ENCODE measurements around the gene NBPF12.
"Not testable (repeated sequence)": the region's sequence is repeated elsewhere in the genome, so short reads cannot be mapped to it uniquely, and the experiment has no call there.

The NBPF12 gene, protein sequence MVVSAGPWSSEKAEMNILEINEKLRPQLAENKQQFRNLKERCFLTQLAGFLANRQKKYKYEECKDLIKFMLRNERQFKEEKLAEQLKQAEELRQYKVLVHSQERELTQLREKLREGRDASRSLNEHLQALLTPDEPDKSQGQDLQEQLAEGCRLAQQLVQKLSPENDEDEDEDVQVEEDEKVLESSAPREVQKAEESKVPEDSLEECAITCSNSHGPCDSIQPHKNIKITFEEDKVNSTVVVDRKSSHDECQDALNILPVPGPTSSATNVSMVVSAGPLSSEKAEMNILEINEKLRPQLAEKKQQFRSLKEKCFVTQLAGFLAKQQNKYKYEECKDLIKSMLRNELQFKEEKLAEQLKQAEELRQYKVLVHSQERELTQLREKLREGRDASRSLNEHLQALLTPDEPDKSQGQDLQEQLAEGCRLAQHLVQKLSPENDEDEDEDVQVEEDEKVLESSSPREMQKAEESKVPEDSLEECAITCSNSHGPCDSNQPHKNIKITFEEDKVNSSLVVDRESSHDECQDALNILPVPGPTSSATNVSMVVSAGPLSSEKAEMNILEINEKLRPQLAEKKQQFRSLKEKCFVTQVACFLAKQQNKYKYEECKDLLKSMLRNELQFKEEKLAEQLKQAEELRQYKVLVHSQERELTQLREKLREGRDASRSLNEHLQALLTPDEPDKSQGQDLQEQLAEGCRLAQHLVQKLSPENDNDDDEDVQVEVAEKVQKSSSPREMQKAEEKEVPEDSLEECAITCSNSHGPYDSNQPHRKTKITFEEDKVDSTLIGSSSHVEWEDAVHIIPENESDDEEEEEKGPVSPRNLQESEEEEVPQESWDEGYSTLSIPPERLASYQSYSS (N-terminal part only)

GRCh38 chr1:146938242-146938902 lies at the start of gene NBPF12:
TSS of gene NBPF12 (plus strand) at chr1:146938324. CDS start at chr1:146960144, 21,820 bp downstream.
- peak within 1 kb of the TSS; percentile 68 for H3K4me3 ChIP-seq (ENCODE audit: low read depth, low read length)
- peak; percentile 80 for DNase-seq (ENCODE audit: low read depth)

GRCh38 chr1:146891355-146891754 lies 46.8 kb upstream of the NBPF12 start:
- not testable (repeated sequence) for DNase-seq (ENCODE audit: low read depth); H3K4me3 ChIP-seq (ENCODE audit: low read depth, low read length)

- not testable (repeated sequence) for H3K4me3 ChIP-seq (ENCODE audit: low read depth, low read length); DNase-seq (ENCODE audit: low read depth)
These were observed 45.8 kb upstream of the NBPF12 start for GRCh38 chr1:146892331-146892730.

DNA sequence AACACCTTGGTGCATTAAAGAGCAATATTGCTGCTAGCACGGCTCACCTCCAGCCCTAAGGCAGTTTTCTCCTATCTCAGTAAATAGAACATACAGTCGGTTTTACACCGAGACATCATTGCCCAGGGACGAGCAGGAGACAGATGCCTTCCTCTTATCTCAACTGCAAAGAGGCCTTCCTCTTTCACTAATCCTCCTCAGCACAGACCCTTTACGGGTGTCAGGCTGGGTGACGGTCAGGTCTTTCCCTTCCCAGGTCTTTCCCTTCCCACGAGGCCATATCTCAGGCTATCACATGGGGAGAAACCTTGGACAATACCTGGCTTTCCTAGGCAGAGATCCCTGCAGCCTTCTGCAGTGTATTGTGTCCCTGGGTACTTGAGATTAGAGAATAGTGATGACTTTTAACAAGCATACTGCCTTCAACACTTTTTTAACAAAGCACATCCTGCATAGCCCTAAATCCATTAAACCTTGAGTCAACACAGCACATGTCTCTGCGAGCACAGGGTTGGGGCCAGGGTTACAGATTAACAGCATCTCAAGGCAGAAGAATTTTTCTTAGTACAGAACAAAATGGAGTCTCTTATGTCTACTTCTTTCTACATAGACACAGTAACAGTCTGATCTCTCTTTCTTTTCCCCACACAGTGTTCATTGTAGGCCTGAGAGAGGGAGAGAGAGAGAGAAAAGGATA lies 30.4 kb upstream of the NBPF12 start:
- DNase-seq (ENCODE audit: low read depth); H3K4me3 ChIP-seq (ENCODE audit: low read depth, low read length): not testable (repeated sequence)

GRCh38 chr1:146912975-146913374 lies 25.1 kb upstream of the NBPF12 start:
- H3K4me3 ChIP-seq (ENCODE audit: low read depth, low read length); DNase-seq (ENCODE audit: low read depth): not testable (repeated sequence)

DNA sequence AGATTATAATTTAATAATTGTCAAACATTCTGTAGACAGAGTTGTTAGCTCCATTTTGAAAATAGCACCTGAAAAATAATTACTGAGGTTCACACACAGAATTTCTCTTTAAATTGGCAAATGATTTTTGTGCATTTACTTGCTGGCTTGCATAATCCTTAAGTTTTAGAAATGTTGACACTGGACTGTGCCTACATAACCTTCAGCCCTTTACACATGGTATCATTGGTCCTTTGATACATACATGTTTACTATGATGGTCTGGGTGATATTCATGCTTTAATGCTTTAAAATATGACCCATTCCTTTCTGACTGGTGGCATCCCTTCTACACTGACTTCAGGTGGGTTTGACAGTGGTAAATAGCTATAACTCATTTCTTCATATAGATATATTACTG lies 17.3 kb upstream of the NBPF12 start:
- not testable (repeated sequence) for DNase-seq (ENCODE audit: low read depth); H3K4me3 ChIP-seq (ENCODE audit: low read depth, low read length)

- not testable (repeated sequence) for DNase-seq (ENCODE audit: low read depth); H3K4me3 ChIP-seq (ENCODE audit: low read depth, low read length)
These were observed 15.5 kb upstream of the NBPF12 start for GRCh38 chr1:146922614-146923013.

- not testable (repeated sequence) for H3K4me3 ChIP-seq (ENCODE audit: low read depth, low read length); DNase-seq (ENCODE audit: low read depth)
These were observed 14.0 kb upstream of the NBPF12 start for GRCh38 chr1:146924106-146924505.

- H3K4me3 ChIP-seq (ENCODE audit: low read depth, low read length); DNase-seq (ENCODE audit: low read depth): not testable (repeated sequence)
These were observed 11.7 kb upstream of the NBPF12 start for GRCh38 chr1:146926413-146926812.

- not testable (repeated sequence) for DNase-seq (ENCODE audit: low read depth); H3K4me3 ChIP-seq (ENCODE audit: low read depth, low read length)
These were observed 7.9 kb upstream of the NBPF12 start for GRCh38 chr1:146930225-146930624.

GRCh38 chr1:146934390-146935223 lies 3.5 kb upstream of the NBPF12 start:
- not testable (repeated sequence) for H3K4me3 ChIP-seq (ENCODE audit: low read depth, low read length); DNase-seq (ENCODE audit: low read depth)

DNA sequence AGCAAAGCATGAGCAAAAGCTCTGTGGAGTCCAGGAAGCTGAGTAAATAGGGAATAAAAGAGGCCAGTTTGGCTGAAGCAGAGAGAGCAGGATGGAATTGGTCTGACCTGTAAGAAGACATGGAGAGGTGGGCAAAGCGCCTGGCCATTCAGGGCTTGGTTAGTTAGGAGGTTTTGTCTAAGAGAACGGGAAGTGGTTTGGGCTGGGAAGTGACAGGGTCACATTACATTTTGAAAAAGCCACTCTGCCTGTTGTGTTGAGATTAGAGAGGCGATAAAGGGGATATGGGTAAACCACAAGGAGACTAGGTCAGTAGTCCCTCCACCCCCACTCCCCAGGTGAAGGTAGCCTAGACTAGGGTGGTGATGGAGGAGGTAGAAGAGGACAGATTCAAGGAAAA lies 662 bp upstream of the NBPF12 start:
- not testable (repeated sequence) for DNase-seq (ENCODE audit: low read depth); H3K4me3 ChIP-seq (ENCODE audit: low read depth, low read length)

DNA sequence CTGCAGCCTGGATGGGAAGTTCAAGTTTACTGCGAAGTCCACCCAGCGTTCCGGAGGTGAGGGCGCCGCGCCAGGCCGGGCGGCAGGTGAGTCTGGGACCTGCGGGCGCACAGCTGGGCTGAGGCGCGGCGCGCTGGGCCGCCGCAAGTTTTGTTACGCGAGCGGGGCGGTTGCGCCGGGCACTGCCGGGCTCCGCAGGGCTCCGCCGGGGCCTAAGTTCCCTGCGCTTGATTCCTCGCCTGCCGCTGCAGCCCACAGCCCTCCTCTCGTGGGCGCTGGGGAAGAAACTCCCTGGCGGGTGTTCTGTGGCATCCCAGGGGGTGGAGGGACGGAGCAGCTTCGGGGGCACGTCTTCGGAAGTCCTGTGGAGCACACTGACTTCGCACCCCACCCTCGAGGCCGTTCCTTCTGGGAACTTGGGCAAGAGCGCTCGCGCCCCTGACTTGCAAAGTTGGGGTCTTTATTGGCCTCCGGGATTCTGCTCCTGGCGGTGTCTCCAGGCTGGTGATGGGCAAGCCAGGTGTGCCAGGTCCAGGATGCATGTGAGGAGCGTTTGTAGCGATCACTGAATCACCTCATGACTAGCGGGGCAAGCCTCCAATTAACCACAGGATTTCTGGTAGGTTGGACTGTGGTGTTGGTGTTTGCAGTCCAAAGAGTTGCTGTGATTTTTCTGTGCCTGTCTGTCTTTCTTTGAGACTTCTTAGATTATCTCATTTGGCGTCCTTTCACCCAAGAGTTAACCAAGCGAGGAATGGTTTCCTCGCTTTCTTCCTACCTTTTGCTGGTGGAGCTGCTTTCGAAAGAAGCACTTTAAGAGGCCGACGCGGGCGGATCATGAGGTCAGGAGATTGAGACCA lies 1.0 kb downstream of the NBPF12 start:
- DNase-seq (ENCODE audit: low read depth) = peak; percentile 18

DNA sequence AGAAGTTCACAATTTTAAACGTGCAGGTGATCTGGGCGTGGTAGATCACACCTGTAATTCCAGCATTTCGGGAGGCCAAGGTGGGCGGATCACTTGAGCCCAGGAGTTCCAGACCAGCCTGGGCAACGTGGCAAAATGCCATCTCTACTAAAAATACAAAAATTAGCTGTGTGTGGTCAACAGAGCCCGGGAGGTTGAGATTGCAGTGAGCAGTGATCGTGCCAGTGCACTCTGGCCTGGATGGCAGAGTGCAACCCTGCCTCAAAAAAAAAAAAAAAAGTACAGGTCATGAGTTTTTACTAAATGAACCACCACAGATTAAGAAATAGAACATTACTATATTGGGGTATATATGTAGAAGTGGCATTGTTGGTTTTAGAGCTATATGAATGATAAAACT lies 2.2 kb downstream of the NBPF12 start:
- not testable (repeated sequence) for H3K4me3 ChIP-seq (ENCODE audit: low read depth, low read length); DNase-seq (ENCODE audit: low read depth)

More for the DNA sequence above, 1.0 kb downstream of the NBPF12 start:
- H3K4me3 ChIP-seq (ENCODE audit: low read depth, low read length) = peak overlapping the region; percentile 68

DNA sequence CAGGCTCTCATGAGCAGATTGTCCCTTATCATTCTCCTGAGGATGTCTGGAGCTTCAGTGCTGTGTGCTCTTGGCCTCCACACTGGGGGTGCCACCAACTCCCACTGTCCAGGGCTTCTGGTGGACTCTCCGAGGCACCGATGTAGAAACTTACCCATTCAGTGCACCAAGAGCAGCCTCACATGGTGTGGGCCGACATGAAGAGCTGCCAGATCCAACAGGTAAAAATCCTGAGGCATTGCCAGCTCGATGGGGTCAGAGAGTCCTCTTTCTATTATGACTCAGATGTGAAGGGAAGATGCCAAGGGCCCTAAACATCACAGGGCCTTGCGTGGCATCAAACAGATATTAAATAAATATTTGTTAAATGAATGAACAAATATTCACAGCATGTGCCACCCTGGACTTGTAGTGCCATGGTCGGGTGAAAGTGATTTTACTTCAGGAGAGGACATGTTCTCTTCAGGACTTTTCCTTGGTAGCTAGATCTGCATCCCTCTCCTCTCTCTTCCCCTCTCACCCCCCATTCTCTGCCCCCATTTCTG lies 5.3 kb downstream of the NBPF12 start:
- not testable (repeated sequence) for DNase-seq (ENCODE audit: low read depth); H3K4me3 ChIP-seq (ENCODE audit: low read depth, low read length)

GRCh38 chr1:146948127-146948526 lies 10.0 kb downstream of the NBPF12 start:
- not testable (repeated sequence) for H3K4me3 ChIP-seq (ENCODE audit: low read depth, low read length); DNase-seq (ENCODE audit: low read depth)

DNA sequence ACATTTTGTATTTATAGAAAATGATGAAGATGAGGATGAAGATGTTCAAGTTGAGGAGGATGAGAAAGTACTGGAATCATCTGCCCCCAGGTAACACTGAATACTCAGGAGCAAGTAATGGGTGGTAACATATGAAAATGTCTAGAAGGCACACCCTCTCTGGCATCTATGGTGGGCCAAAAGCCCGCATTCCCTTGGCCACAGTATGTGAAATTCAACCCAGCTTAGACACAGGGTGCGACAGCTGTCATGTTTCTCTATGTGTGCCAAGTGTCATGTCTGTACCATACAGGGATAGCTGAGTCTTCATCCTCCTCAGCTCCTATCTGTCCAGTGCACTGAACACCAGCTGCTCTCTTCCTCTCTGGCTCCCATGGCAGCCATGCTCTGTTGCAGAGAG lies 26.2 kb downstream of the NBPF12 start:
- not testable (repeated sequence) for H3K4me3 ChIP-seq (ENCODE audit: low read depth, low read length); DNase-seq (ENCODE audit: low read depth)

All from choroid plexus epithelial cell (primary cell).